ENCODE results near the gene STEAP3.

Gene STEAP3

GRCh38 chr2:119252186-119253113 lies 28.8 kb downstream of the STEAP3 start:
- peaks cover 45% of the 10 kb centered on the region for H3K4me1 ChIP-seq (ENCODE audit: insufficient read depth, insufficient read length)
- no peak overlapping the region for H3K4me3 ChIP-seq (ENCODE audit: insufficient read length, low read depth)
- DNase-seq (ENCODE audit: low read depth, low spot score): no peak
- H3K27me3 ChIP-seq (ENCODE audit: insufficient read depth, insufficient read length): no peaks in the 10 kb centered on the region
- H3K9ac ChIP-seq (ENCODE audit: insufficient read length, low read depth): no peak overlapping the region
- TF ChIP-seq SUZ12 (IDR thresholded peaks at IDR 0.05; ENCODE audit: extremely low read depth, insufficient read depth, insufficient read length) (no peak), YY1 (IDR thresholded peaks at IDR 0.05; ENCODE audit: insufficient read depth, insufficient read length) (no peak), ZNF274 (IDR thresholded peaks at IDR 0.05; ENCODE audit: low read depth, low read length) (no peak)
- H3K9me3 ChIP-seq (ENCODE audit: insufficient read depth, low read length): no peaks in the 10 kb centered on the region
- H3K36me3 ChIP-seq (ENCODE audit: insufficient read depth, insufficient read length, low read length): peaks cover 59% of the 10 kb centered on the region

GRCh38 chr2:119253114-119253702 lies 29.6 kb downstream of the STEAP3 start:
- no peak for DNase-seq (ENCODE audit: low read depth, low spot score)
- Histone ChIP-seq H3K9ac (ENCODE audit: insufficient read length, low read depth) (peak overlapping the region; percentile 27), H3K27me3 (ENCODE audit: insufficient read depth, insufficient read length) (no peaks in the 10 kb centered on the region), H3K36me3 (ENCODE audit: insufficient read depth, insufficient read length, low read length) (peaks cover 54% of the 10 kb centered on the region), H3K9me3 (ENCODE audit: insufficient read depth, low read length) (no peaks in the 10 kb centered on the region), H3K4me3 (ENCODE audit: insufficient read length, low read depth) (no peak overlapping the region), H3K4me1 (ENCODE audit: insufficient read depth, insufficient read length) (peaks cover 42% of the 10 kb centered on the region)
- no peak for TF ChIP-seq ZNF274 (IDR thresholded peaks at IDR 0.05; ENCODE audit: low read depth, low read length)

- Histone ChIP-seq H3K27me3 (ENCODE audit: insufficient read depth, insufficient read length) (no peaks in the 10 kb centered on the region), H3K4me1 (ENCODE audit: insufficient read depth, insufficient read length) (peaks cover 39% of the 10 kb centered on the region), H3K9ac (ENCODE audit: insufficient read length, low read depth) (peak overlapping the region; percentile 27), H3K9me3 (ENCODE audit: insufficient read depth, low read length) (no peaks in the 10 kb centered on the region), H3K36me3 (ENCODE audit: insufficient read depth, insufficient read length, low read length) (peaks cover 46% of the 10 kb centered on the region), H3K4me3 (ENCODE audit: insufficient read length, low read depth) (no peak overlapping the region)
- no peak for DNase-seq (ENCODE audit: low read depth, low spot score)
- no peak for TF ChIP-seq ZNF274 (IDR thresholded peaks at IDR 0.05; ENCODE audit: low read depth, low read length)
- TF ChIP-seq SUZ12 (IDR thresholded peaks at IDR 0.05; ENCODE audit: extremely low read depth, insufficient read depth, insufficient read length): no peak
- TF ChIP-seq YY1 (IDR thresholded peaks at IDR 0.05; ENCODE audit: insufficient read depth, insufficient read length): no peak
Observed at GRCh38 chr2:119253760-119254600, 30.3 kb downstream of the STEAP3 start.

- Histone ChIP-seq H3K27me3 (ENCODE audit: insufficient read depth, insufficient read length) (no peaks in the 10 kb centered on the region), H3K36me3 (ENCODE audit: insufficient read depth, insufficient read length, low read length) (peaks cover 39% of the 10 kb centered on the region), H3K4me1 (ENCODE audit: insufficient read depth, insufficient read length) (peaks cover 43% of the 10 kb centered on the region), H3K9me3 (ENCODE audit: insufficient read depth, low read length) (no peaks in the 10 kb centered on the region), H3K4me3 (ENCODE audit: insufficient read length, low read depth) (no peak overlapping the region), H3K9ac (ENCODE audit: insufficient read length, low read depth) (peak overlapping the region; percentile 12)
- TF ChIP-seq ZNF274 (IDR thresholded peaks at IDR 0.05; ENCODE audit: low read depth, low read length) (no peak), SUZ12 (IDR thresholded peaks at IDR 0.05; ENCODE audit: extremely low read depth, insufficient read depth, insufficient read length) (no peak), YY1 (IDR thresholded peaks at IDR 0.05; ENCODE audit: insufficient read depth, insufficient read length) (no peak)
- no peak for DNase-seq (ENCODE audit: low read depth, low spot score)
Observed at GRCh38 chr2:119254601-119255080, 31.0 kb downstream of the STEAP3 start.

- TF ChIP-seq ZNF274 (IDR thresholded peaks at IDR 0.05; ENCODE audit: low read depth, low read length) (no peak), YY1 (IDR thresholded peaks at IDR 0.05; ENCODE audit: insufficient read depth, insufficient read length) (peak; percentile 10)
- no peaks in the 10 kb centered on the region for H3K9me3 ChIP-seq (ENCODE audit: insufficient read depth, low read length)
- peaks cover 28% of the 10 kb centered on the region for H3K36me3 ChIP-seq (ENCODE audit: insufficient read depth, insufficient read length, low read length)
- peak overlapping the region; percentile 39 for H3K9ac ChIP-seq (ENCODE audit: insufficient read length, low read depth)
- peak; percentile 77 for DNase-seq (ENCODE audit: low read depth, low spot score)
- H3K4me3 ChIP-seq (ENCODE audit: insufficient read length, low read depth): no peak overlapping the region
- H3K4me1 ChIP-seq (ENCODE audit: insufficient read depth, insufficient read length): peaks cover 41% of the 10 kb centered on the region
- H3K27me3 ChIP-seq (ENCODE audit: insufficient read depth, insufficient read length): no peaks in the 10 kb centered on the region
Observed at GRCh38 chr2:119255760-119256581, 32.3 kb downstream of the STEAP3 start.

- no peak overlapping the region for H3K4me3 ChIP-seq (ENCODE audit: insufficient read length, low read depth)
- no peaks in the 10 kb centered on the region for H3K27me3 ChIP-seq (ENCODE audit: insufficient read depth, insufficient read length)
- no peaks in the 10 kb centered on the region for H3K9me3 ChIP-seq (ENCODE audit: insufficient read depth, low read length)
- no peak for DNase-seq (ENCODE audit: low read depth, low spot score)
- H3K36me3 ChIP-seq (ENCODE audit: insufficient read depth, insufficient read length, low read length): peaks cover 27% of the 10 kb centered on the region
- H3K4me1 ChIP-seq (ENCODE audit: insufficient read depth, insufficient read length): peaks cover 44% of the 10 kb centered on the region
- peak overlapping the region; percentile 39 for H3K9ac ChIP-seq (ENCODE audit: insufficient read length, low read depth)
- no peak for TF ChIP-seq ZNF274 (IDR thresholded peaks at IDR 0.05; ENCODE audit: low read depth, low read length)
- no peak for TF ChIP-seq SUZ12 (IDR thresholded peaks at IDR 0.05; ENCODE audit: extremely low read depth, insufficient read depth, insufficient read length)
- TF ChIP-seq YY1 (IDR thresholded peaks at IDR 0.05; ENCODE audit: insufficient read depth, insufficient read length): no peak
Observed at GRCh38 chr2:119256582-119256921, 32.9 kb downstream of the STEAP3 start.

Data from NT2/D1 (cell line).